Heart right ventricle (tissue), 16 donors: ENCODE results near the gene MTERF4. TPM values are rescaled to one million over a fixed set of nuclear protein-coding genes. Genes with fewer than 3 reads are reported as not detected.

Source experiments
- ATAC-seq, 8 donors: fragments of 200-7000 bp; cut with Tn5 transposase; one replicate each; pipeline ENCODE4 v1.9.1; 2020; ENCODE audit warnings: mild to moderate bottlenecking in 8 of 8, moderate library complexity in 8 of 8, moderate number of reproducible peaks in 1 of 8
- DNase-seq, 2 donors: peaks; one replicate each; pipeline ENCODE4 v3.0.0-alpha.2; 2020
- H3K27ac ChIP-seq, 10 donors: fragments of 200-600 bp; sonication (generic) in 2 of 10; one replicate each; pipeline versions ENCODE4 v1.5.0 to v1.8.0; 2020 to 2022; ENCODE audit warnings: mild to moderate bottlenecking in 3 of 10
- H3K27me3 ChIP-seq, 7 donors: fragments of 200-600 bp; one replicate each; pipeline ENCODE4 v1.8.0; 2021 to 2022; ENCODE audit warnings: mild to moderate bottlenecking in 2 of 7
- H3K36me3 ChIP-seq, 9 donors: fragments of 200-600 bp; sonication (generic) in 1 of 9; one replicate each; pipeline versions ENCODE4 v1.5.0 to v1.8.0; 2020 to 2022; ENCODE audit warnings: mild to moderate bottlenecking in 2 of 9
- H3K4me1 ChIP-seq, 9 donors: fragments of 200-600 bp; sonication (generic) in 1 of 9; one replicate each; pipeline versions ENCODE4 v1.5.0 to v1.8.0; 2020 to 2022; ENCODE audit warnings: mild to moderate bottlenecking in 4 of 9
- H3K4me3 ChIP-seq, 10 donors: fragments of 200-600 bp; sonication (generic) in 2 of 10; one replicate each; pipeline versions ENCODE4 v1.5.0 to v1.8.0; 2020 to 2022; ENCODE audit warnings: mild to moderate bottlenecking in 7 of 10, moderate library complexity in 2 of 10
- H3K9me3 ChIP-seq, 11 donors: fragments of 200-600 bp in 10 of 11; sonication (generic) in 2 of 11; one replicate each; pipeline versions ENCODE4 v1.5.0 to v1.8.0; 2013 to 2022; ENCODE audit warnings: mild to moderate bottlenecking in 2 of 11, control low read depth in 1 of 11, moderate library complexity in 1 of 11
- CTCF ChIP-seq, 9 donors: fragments of 200-600 bp; sonication (generic) in 2 of 9; IDR thresholded peaks; one replicate each; pipeline versions ENCODE4 v1.5.0 to v1.8.0; 2021 to 2022; ENCODE audit warnings: antibody characterized with exemption in 9 of 9, mild to moderate bottlenecking in 5 of 9, moderate library complexity in 1 of 9
- WGBS, 2 donors: extraction: QIAGEN DNeasy Blood & Tissue Kit; methylation state at CpG; one replicate each; pipeline ENCODE4 v1.1.7; 2013; ENCODE audit warnings: inconsistent platforms in 1 of 2; 5-methylcytosine and 5-hydroxymethylcytosine counted together
- intact Hi-C, 10 donors: fragments of 100-400 bp; cut with DNase I; formaldehyde crosslinking; loops; one replicate each; pipeline versions ENCODE4 v1.11.1 to v1.14.2; 2022
- polyA plus RNA-seq, 2 donors: library from polyadenylated mRNA; stranded (reverse); fragments of 200-250 nt; gene quantifications; one replicate each; pipeline ENCODE4 v1.2.3, GENCODE V29; 2013
- total RNA-seq, 10 donors: library from RNA; stranded (reverse); fragmentation: NEBNext Ultra II Directional in 3 of 10; extraction: Animal tissue kit (Norgen Biotek cat#: 25700) in 3 of 10; gene quantifications; one replicate each; pipeline versions ENCODE4 v1.2.1 to v1.2.4, GENCODE V29; 2021 to 2023
- donor health status: Arrhythmogenic right ventricular cardiomyopathy.
- donor health status: ischemic (EF 13 %, LVEDD 7.1; RV severe dilation, severe dysfunction).
- donor health status: healthy with polysubstance abuse.
- donor health status: DM: no; HTN: yes; CAD: no.
- donor health status: DM: no; HTN: no; CAD: no.
- donor health status: ischemic (EF 25% LVEDD 6.9; RV normal size, moderate dysfunction).
- donor health status: ischemic (EF 25% LVEDD 5.7; RV mildly dilated, moderate dysfunction).
- donor health status: healthy.
- donor health status: DM: yes; HTN: yes; CAD: no.
- donor health status: Ischemic cardiomyopathy.
- donor health status: ischemic (EF 35%, LVEDD 5.7; RV mildly dilated, moderate dysfunction).
- donor health status: nonischemic (EF 11% LVEDD 7.7; RV severe dilation, severe dysfunction).
- donor health status: DM: yes; HTN: yes; CAD: no.
- donor health status: PGD.
- donor health status: ischemic (EF 29% LVEDD 5.4; RV normal size, mild dysfunction).
- donor health status: nonischemic (EF 23%, LVEDD 6.1; RV moderate dilation, normal function).

Gene MTERF4
- total and polyA plus RNA-seq, 12 donors: 18.5 to 27.1 (median 23.1) TPM

- peaks cover 0 to 22% (median 0%) of the 10 kb centered on the region in 9 donors for H3K36me3 ChIP-seq
- DNase-seq (no peak), ATAC-seq (no peak)
- H3K4me1 ChIP-seq: no peaks in the 10 kb centered on the region
- TF ChIP-seq CTCF (IDR thresholded peaks at IDR 0.05): no peak
- intact Hi-C loops: no loop called here
- H3K4me3 ChIP-seq: no peak overlapping the region
- no peaks in the 10 kb centered on the region for H3K9me3 ChIP-seq
- 95 to 96% methylated on average over 25 of the region's 25 CpGs for WGBS, 2 donors
- H3K27ac ChIP-seq: no peak overlapping the region
- H3K27me3 ChIP-seq: no peaks in the 10 kb centered on the region
Observed at GRCh38 chr2:241136661-241137260, 34.7 kb upstream of the MTERF4 start.

- Histone ChIP-seq H3K27ac (no peak overlapping the region), H3K36me3 (peaks cover 0 to 22% (median 0%) of the 10 kb centered on the region in 9 donors), H3K27me3 (no peaks in the 10 kb centered on the region), H3K4me3 (no peak overlapping the region), H3K4me1 (no peaks in the 10 kb centered on the region), H3K9me3 (no peaks in the 10 kb centered on the region)
- no peak for TF ChIP-seq CTCF (IDR thresholded peaks at IDR 0.05)
- no peak for DNase-seq
- ATAC-seq: no peak
- 95 to 97% methylated on average over 8 of the region's 8 CpGs for WGBS, 2 donors
- intact Hi-C loops: no loop called here
Observed at GRCh38 chr2:241136191-241136590, 34.1 kb upstream of the MTERF4 start.

GRCh38 chr2:241135737-241136136 lies 33.6 kb upstream of the MTERF4 start:
- H3K27ac ChIP-seq: no peak overlapping the region
- no peak for TF ChIP-seq CTCF (IDR thresholded peaks at IDR 0.05)
- peaks cover 0 to 21% (median 0%) of the 10 kb centered on the region in 9 donors for H3K36me3 ChIP-seq
- WGBS, 2 donors: 84 to 85% methylated on average over 9 of the region's 9 CpGs
- ATAC-seq (no peak), DNase-seq (no peak)
- H3K9me3 ChIP-seq: no peaks in the 10 kb centered on the region
- H3K4me1 ChIP-seq: no peaks in the 10 kb centered on the region
- no peak overlapping the region for H3K4me3 ChIP-seq
- intact Hi-C loops: no loop called here
- H3K27me3 ChIP-seq: no peaks in the 10 kb centered on the region

- Histone ChIP-seq H3K36me3 (peaks cover 0 to 14% (median 0%) of the 10 kb centered on the region in 9 donors), H3K27ac (no peak overlapping the region), H3K4me1 (no peaks in the 10 kb centered on the region), H3K9me3 (no peaks in the 10 kb centered on the region), H3K27me3 (no peaks in the 10 kb centered on the region), H3K4me3 (no peak overlapping the region)
- TF ChIP-seq CTCF (IDR thresholded peaks at IDR 0.05): no peak
- intact Hi-C loops: no loop called here
- 92 to 96% methylated on average over 7 of the region's 7 CpGs for WGBS, 2 donors
- ATAC-seq (no peak), DNase-seq (no peak)
Observed at GRCh38 chr2:241134711-241135110, 32.6 kb upstream of the MTERF4 start.
